Neural progenitor cell (in vitro differentiated cells): Measurements from ENCODE around the gene ZDHHC11. TPM values are rescaled to one million over a fixed set of nuclear protein-coding genes. Genes with fewer than 3 reads are reported as not detected.
"Not testable (repeated sequence)": the region's sequence is repeated elsewhere in the genome, so short reads cannot be mapped to it uniquely, and the experiment has no call there.

Experiments
- DNase-seq: peaks from one replicate; pipeline ENCODE4 v3.0.0-alpha.2; 2016; ENCODE audit warnings: low spot score
- H2AFZ ChIP-seq: fragments of 200-600 bp; sonication (generic); replicated peaks from 2 replicates; pipeline ENCODE4 v1.6.1; 2016; ENCODE audit warnings: antibody characterized with exemption
- H3F3A ChIP-seq: fragments of 200-600 bp; sonication (generic); 2 replicates; pipeline ENCODE4 v1.6.1; 2016; ENCODE audit warnings: antibody characterized with exemption, low read depth
- H3K27ac ChIP-seq: fragments of 200-600 bp; sonication (generic); 2 replicates; pipeline ENCODE4 v1.5.1; 2016; ENCODE audit warnings: mild to moderate bottlenecking
- H3K27me3 ChIP-seq: fragments of 200-600 bp; sonication (generic); 2 replicates; pipeline ENCODE4 v1.6.1; 2016; ENCODE audit warnings: mild to moderate bottlenecking, moderate library complexity
- H3K36me3 ChIP-seq: fragments of 200-600 bp; sonication (generic); 2 replicates; pipeline ENCODE4 v1.5.1; 2016
- H3K4me1 ChIP-seq: fragments of 200-600 bp; sonication (generic); 2 replicates; pipeline ENCODE4 v1.6.1; 2016; ENCODE audit warnings: mixed run types
- H3K4me2 ChIP-seq: fragments of 200-600 bp; sonication (generic); 2 replicates; pipeline ENCODE4 v1.6.1; 2016
- H3K4me3 ChIP-seq: fragments of 200-600 bp; sonication (generic); 2 replicates; pipeline ENCODE4 v1.5.1; 2016
- H3K79me2 ChIP-seq: fragments of 200-600 bp; sonication (generic); 2 replicates; pipeline ENCODE4 v1.6.1; 2016; ENCODE audit warnings: low read depth
- H3K9ac ChIP-seq: fragments of 200-600 bp; sonication (generic); 2 replicates; pipeline ENCODE4 v1.6.1; 2016
- H3K9me3 ChIP-seq: fragments of 200-600 bp; sonication (generic); 2 replicates; pipeline ENCODE4 v1.5.1; 2016; ENCODE audit warnings: low read depth
- H4K20me1 ChIP-seq: fragments of 200-600 bp; sonication (generic); 2 replicates; pipeline ENCODE4 v1.6.1; 2016; ENCODE audit warnings: low read depth
- H3K27ac Mint-ChIP-seq: 3 replicates; pipeline ENCODE4 v1.8.0; 2021; ENCODE audit warnings: mixed read lengths
- H3K27me3 Mint-ChIP-seq: 2 replicates; pipeline ENCODE4 v1.8.0; 2022; ENCODE audit warnings: low read depth, mild to moderate bottlenecking, inconsistent platforms, moderate library complexity, mixed read lengths; ENCODE audit not compliant: insufficient read depth
- H3K36me3 Mint-ChIP-seq: 3 replicates; pipeline ENCODE4 v1.8.0; 2021; ENCODE audit warnings: mixed read lengths
- H3K4me1 Mint-ChIP-seq: 3 replicates; pipeline ENCODE4 v1.8.0; 2021; ENCODE audit warnings: mixed read lengths
- H3K4me3 Mint-ChIP-seq: 3 replicates; pipeline ENCODE4 v1.8.0; 2021; ENCODE audit warnings: mild to moderate bottlenecking, moderate library complexity, mixed read lengths
- H3K9me3 Mint-ChIP-seq: 3 replicates; pipeline ENCODE4 v1.8.0; 2020; ENCODE audit warnings: mixed read lengths
- EZH2 ChIP-seq: fragments of 200-600 bp; sonication (generic); IDR thresholded peaks from 2 replicates; pipeline ENCODE4 v1.6.1; 2017; ENCODE audit warnings: antibody characterized with exemption, mild to moderate bottlenecking, moderate library complexity
- EZH2phosphoT487 ChIP-seq: fragments of 200-600 bp; sonication (generic); IDR thresholded peaks from 2 replicates; pipeline ENCODE4 v1.6.1; 2017; ENCODE audit warnings: antibody characterized with exemption
- total RNA-seq: library from RNA; depleted of rRNA; stranded (reverse); fragments of >200 nt; gene quantifications from 2 replicates; pipeline ENCODE4 v1.2.3, GENCODE V29; 2015; ENCODE audit warnings: low replicate concordance
- TF ChIP-seq, protein P1 (sequence below): fragments of 200-600 bp; sonication (generic); IDR thresholded peaks from 2 replicates; pipeline ENCODE4 v1.5.1; 2017; ENCODE audit warnings: antibody characterized with exemption, mild to moderate bottlenecking

Gene ZDHHC11
- total RNA-seq, 1 donor from 2014 or later, result 0.92 TPM

DNA sequence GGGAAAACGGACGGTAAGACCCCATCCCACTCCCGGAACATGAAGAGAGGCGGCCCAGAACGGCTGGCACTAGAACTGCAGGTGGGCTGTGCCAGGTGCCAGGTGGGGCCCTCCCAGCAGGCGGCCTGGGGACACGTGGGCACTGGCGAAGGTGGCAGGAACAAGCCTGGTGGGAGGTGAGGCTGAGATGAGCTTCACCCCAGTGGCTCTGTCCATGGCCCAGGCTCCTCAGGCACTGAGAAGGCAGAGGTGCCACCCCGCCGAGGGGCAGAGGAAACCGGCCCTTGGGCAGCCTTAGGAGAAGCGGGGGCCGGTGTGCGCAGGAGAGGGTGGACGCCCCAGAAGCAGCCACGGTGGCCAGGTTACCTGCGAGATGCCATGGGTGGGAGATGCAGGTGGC is 70.2 kb downstream of the ZDHHC11 start:
- not testable (repeated sequence) for H3K27ac ChIP-seq, H3K27me3 Mint-ChIP-seq, H3K4me1 Mint-ChIP-seq, H3K36me3 Mint-ChIP-seq, H4K20me1 ChIP-seq, H3F3A ChIP-seq, H3K9ac ChIP-seq, DNase-seq, H3K79me2 ChIP-seq, H3K4me3 Mint-ChIP-seq, H3K36me3 ChIP-seq, H3K4me2 ChIP-seq, H3K27ac Mint-ChIP-seq, H3K4me1 ChIP-seq, H2AFZ ChIP-seq, H3K9me3 ChIP-seq, H3K9me3 Mint-ChIP-seq, H3K4me3 ChIP-seq
- peaks cover 28% of the 10 kb centered on the region for H3K27me3 ChIP-seq

DNA sequence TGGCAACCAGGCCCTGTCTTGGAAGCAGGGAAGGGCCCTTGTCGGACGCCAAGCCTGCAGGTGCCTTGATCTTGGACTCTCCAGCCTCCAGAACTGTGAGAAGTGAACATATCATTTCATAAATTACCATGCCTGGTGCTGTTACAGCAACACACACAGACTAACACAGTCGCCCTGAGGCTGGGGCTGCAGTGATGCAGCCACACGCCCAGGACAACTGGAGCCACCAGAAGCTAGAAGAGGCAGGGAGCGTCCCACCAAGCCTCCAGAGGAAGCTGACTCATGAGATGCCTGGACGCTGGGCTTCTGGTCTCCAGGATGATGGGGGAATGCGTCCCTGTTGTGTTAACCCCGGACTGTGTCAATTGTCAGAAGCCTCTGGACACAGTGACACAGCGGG is 71.8 kb downstream of the ZDHHC11 start:
- H3F3A ChIP-seq, H3K9ac ChIP-seq, H3K79me2 ChIP-seq, H3K9me3 Mint-ChIP-seq, H3K4me3 Mint-ChIP-seq, H3K4me3 ChIP-seq, H3K9me3 ChIP-seq, H3K4me1 ChIP-seq, H4K20me1 ChIP-seq, H3K4me1 Mint-ChIP-seq, H3K36me3 ChIP-seq, H3K4me2 ChIP-seq, H3K36me3 Mint-ChIP-seq, H3K27me3 Mint-ChIP-seq, H3K27ac ChIP-seq, H2AFZ ChIP-seq, H3K27ac Mint-ChIP-seq, DNase-seq: not testable (repeated sequence)
- H3K27me3 ChIP-seq, result peaks cover 12% of the 10 kb centered on the region

DNA sequence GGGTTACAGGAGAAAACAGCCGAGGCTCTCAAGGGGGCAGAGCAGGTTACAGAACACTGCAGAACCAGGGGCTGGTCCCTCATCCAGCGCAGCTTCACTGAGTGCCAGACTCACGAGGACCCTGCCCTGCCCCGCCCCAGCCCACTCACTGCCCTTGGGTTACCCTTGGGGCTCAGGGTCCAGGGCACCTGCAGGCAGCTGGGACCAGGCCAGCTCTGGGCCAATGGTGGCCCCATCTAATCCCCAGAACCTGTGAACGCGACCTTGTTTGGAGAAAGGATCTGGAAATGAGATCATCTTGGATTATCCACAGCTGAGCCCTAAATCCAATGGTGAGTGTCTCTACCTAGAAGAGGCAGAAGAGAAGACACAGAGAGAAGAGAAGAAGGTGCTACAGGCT is 72.4 kb downstream of the ZDHHC11 start:
- not testable (repeated sequence) for DNase-seq, H3K27ac Mint-ChIP-seq, H2AFZ ChIP-seq, H3K27me3 Mint-ChIP-seq, H3K4me2 ChIP-seq, H3K9ac ChIP-seq, H3K4me3 Mint-ChIP-seq, H3K27me3 ChIP-seq, H4K20me1 ChIP-seq, H3K4me1 Mint-ChIP-seq, H3K27ac ChIP-seq, H3F3A ChIP-seq, H3K9me3 ChIP-seq, H3K9me3 Mint-ChIP-seq, H3K4me3 ChIP-seq, H3K4me1 ChIP-seq, H3K36me3 Mint-ChIP-seq, H3K36me3 ChIP-seq, H3K79me2 ChIP-seq

DNA sequence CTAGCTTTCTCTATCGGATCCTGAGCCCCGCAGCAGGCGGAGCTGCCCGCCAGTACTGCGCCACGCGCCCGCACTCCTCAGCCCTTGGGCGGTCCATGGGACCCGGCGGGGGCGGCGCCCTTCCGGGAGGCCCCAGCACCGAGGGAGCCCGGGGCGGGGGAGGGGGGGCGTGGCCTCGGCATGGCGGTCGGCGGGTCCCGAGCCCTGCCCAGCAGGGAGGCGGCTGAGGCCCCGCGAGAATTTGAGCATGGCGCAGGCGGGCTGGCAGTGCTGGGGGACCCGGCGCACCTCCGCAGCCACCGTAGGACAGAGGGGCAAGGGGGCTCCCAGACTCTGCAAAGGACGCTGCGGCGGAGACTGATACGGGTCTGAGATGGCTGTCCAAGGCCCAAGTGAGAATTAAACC is 73.0 kb downstream of the ZDHHC11 start:
- Histone ChIP-seq H4K20me1 (no peaks in the 10 kb centered on the region), H2AFZ (no peak overlapping the region), H3K9ac (no peak overlapping the region), H3K9me3 (no peaks in the 10 kb centered on the region), H3K79me2 (no peaks in the 10 kb centered on the region), H3K4me1 (no peaks in the 10 kb centered on the region), H3K4me3 (no peak overlapping the region), H3K4me2 (no peak overlapping the region), H3F3A (no peaks in the 10 kb centered on the region), H3K36me3 (no peaks in the 10 kb centered on the region), H3K27me3 (no peaks in the 10 kb centered on the region), H3K27ac (no peak overlapping the region)
- H3K27me3 Mint-ChIP-seq, result peaks cover 2% of the 10 kb centered on the region
- no peak overlapping the region for H3K27ac Mint-ChIP-seq
- TF ChIP-seq, protein P1, sequence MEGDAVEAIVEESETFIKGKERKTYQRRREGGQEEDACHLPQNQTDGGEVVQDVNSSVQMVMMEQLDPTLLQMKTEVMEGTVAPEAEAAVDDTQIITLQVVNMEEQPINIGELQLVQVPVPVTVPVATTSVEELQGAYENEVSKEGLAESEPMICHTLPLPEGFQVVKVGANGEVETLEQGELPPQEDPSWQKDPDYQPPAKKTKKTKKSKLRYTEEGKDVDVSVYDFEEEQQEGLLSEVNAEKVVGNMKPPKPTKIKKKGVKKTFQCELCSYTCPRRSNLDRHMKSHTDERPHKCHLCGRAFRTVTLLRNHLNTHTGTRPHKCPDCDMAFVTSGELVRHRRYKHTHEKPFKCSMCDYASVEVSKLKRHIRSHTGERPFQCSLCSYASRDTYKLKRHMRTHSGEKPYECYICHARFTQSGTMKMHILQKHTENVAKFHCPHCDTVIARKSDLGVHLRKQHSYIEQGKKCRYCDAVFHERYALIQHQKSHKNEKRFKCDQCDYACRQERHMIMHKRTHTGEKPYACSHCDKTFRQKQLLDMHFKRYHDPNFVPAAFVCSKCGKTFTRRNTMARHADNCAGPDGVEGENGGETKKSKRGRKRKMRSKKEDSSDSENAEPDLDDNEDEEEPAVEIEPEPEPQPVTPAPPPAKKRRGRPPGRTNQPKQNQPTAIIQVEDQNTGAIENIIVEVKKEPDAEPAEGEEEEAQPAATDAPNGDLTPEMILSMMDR, result no peak
- TF ChIP-seq EZH2phosphoT487, result no peak
- no peak for TF ChIP-seq EZH2
- H3K4me1 Mint-ChIP-seq, result peaks cover 9% of the 10 kb centered on the region
- DNase-seq, result no peak
- H3K36me3 Mint-ChIP-seq, result peaks cover 7% of the 10 kb centered on the region
- peaks cover 4% of the 10 kb centered on the region for H3K9me3 Mint-ChIP-seq
- H3K4me3 Mint-ChIP-seq, result no peak overlapping the region

DNA sequence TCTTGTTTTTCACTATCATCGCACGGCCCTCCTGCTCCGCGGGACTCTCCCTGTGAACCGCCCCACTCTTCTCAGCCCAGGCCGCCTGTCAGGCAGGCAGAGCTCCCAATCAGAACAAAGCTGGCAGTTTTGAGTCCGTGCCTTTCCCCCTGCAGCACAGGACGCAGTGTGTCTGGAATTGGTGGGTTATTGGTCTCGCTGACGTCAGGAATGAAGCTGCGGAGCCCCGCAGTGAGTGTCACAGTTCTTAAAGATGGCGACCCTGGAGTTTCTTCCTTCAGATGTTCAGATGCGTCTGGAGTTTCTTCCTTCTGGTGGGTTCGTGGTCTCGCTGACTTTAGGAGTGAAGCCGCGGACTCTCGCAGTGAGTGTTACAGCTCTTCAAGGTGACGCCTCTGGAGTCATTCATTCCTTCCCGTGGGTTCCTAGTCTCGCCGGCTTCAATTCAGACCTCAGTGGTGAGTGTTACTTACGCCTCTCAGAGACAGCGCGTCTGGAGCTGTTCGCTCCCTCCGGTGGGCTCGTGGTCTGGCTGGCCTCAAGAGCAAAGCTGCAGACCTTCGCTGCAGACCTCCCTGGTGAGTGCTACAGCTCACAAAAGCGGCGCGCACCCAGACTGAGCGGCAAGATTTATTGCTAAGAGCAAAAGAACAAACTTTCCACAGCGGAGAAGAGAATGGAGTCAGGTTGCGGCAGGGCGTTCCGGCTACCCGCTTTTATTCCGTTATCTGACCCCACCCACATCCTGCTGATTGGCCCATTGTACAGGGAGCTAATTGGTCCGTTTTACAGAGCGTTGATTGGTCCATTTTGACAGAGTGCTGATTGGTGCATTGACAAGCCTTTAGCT is 73.7 kb downstream of the ZDHHC11 start:
- Histone ChIP-seq H3K79me2 (no peaks in the 10 kb centered on the region), H3K4me1 (no peaks in the 10 kb centered on the region), H3K36me3 (no peaks in the 10 kb centered on the region), H3F3A (no peaks in the 10 kb centered on the region), H3K27ac (no peak overlapping the region), H2AFZ (no peak overlapping the region), H3K4me2 (no peak overlapping the region), H3K4me3 (no peak overlapping the region), H3K9ac (no peak overlapping the region), H3K9me3 (no peaks in the 10 kb centered on the region), H4K20me1 (no peaks in the 10 kb centered on the region), H3K27me3 (no peaks in the 10 kb centered on the region)
- Mint-ChIP-seq H3K4me3 (peak overlapping the region; percentile 46), H3K9me3 (peaks cover 4% of the 10 kb centered on the region), H3K4me1 (peaks cover 9% of the 10 kb centered on the region), H3K36me3 (peaks cover 7% of the 10 kb centered on the region), H3K27ac (peak overlapping the region; percentile 77), H3K27me3 (peaks cover 3% of the 10 kb centered on the region)
- no peak for TF ChIP-seq EZH2phosphoT487
- TF ChIP-seq, protein P1, result no peak
- TF ChIP-seq EZH2, result no peak
- DNase-seq, result no peak
